Measurements from ENCODE around the gene MRM3.
"Not testable (repeated sequence)": the region's sequence is repeated elsewhere in the genome, so short reads cannot be mapped to it uniquely, and the experiment has no call there.

Gene MRM3

GRCh38 chr17:755319-755961, 26.7 kb upstream of the MRM3 start:
- DNase-seq (ENCODE audit: low read depth): not testable (repeated sequence)

- not testable (repeated sequence) for DNase-seq (ENCODE audit: low read depth)
These were observed 26.1 kb upstream of the MRM3 start for GRCh38 chr17:756010-756567.

GRCh38 chr17:759964-760363, 22.2 kb upstream of the MRM3 start:
- DNase-seq (ENCODE audit: low read depth): no peak

GRCh38 chr17:760371-760770, 21.8 kb upstream of the MRM3 start:
- no peak for DNase-seq (ENCODE audit: low read depth)

GRCh38 chr17:767076-767475, 15.1 kb upstream of the MRM3 start:
- DNase-seq (ENCODE audit: low read depth): no peak

GRCh38 chr17:773016-773415, 9.1 kb upstream of the MRM3 start:
- no peak for DNase-seq (ENCODE audit: low read depth)

GRCh38 chr17:773467-774312, 8.5 kb upstream of the MRM3 start:
- no peak for DNase-seq (ENCODE audit: low read depth)

GRCh38 chr17:774313-774584, 7.9 kb upstream of the MRM3 start:
- DNase-seq (ENCODE audit: low read depth): no peak

- DNase-seq (ENCODE audit: low read depth): no peak
These were observed 4.1 kb upstream of the MRM3 start for GRCh38 chr17:778096-778495.

GRCh38 chr17:784143-784542, 2.0 kb downstream of the MRM3 start:
- DNase-seq (ENCODE audit: low read depth): no peak

GRCh38 chr17:785901-786300, 3.7 kb downstream of the MRM3 start:
- DNase-seq (ENCODE audit: low read depth): not testable (repeated sequence)

- DNase-seq (ENCODE audit: low read depth): no peak
These were observed 5.6 kb downstream of the MRM3 start for GRCh38 chr17:787641-788221.

GRCh38 chr17:788551-788950, 6.4 kb downstream of the MRM3 start:
- DNase-seq (ENCODE audit: low read depth): no peak

- no peak for DNase-seq (ENCODE audit: low read depth)
These were observed 7.1 kb downstream of the MRM3 start for GRCh38 chr17:789160-789840.

- DNase-seq (ENCODE audit: low read depth): not testable (repeated sequence)
These were observed 8.0 kb downstream of the MRM3 start for GRCh38 chr17:789931-790873.

- DNase-seq (ENCODE audit: low read depth): not testable (repeated sequence)
These were observed 8.7 kb downstream of the MRM3 start for GRCh38 chr17:790874-791247.

- DNase-seq (ENCODE audit: low read depth): no peak
These were observed 9.7 kb downstream of the MRM3 start for GRCh38 chr17:791829-792228.

- DNase-seq (ENCODE audit: low read depth): no peak
These were observed 10.1 kb downstream of the MRM3 start for GRCh38 chr17:792277-792676.

GRCh38 chr17:794876-795275, 12.7 kb downstream of the MRM3 start:
- DNase-seq (ENCODE audit: low read depth): peak; percentile 31

GRCh38 chr17:795276-795675, 13.1 kb downstream of the MRM3 start:
- DNase-seq (ENCODE audit: low read depth): no peak

GRCh38 chr17:795721-796120, 13.6 kb downstream of the MRM3 start:
- DNase-seq (ENCODE audit: low read depth): no peak

All from GM04503 (cell line).